Measurements from ENCODE around the gene TSPAN2. TPM values are rescaled to one million over a fixed set of nuclear protein-coding genes. Genes with fewer than 3 reads are reported as not detected.

TSPAN2 gene
- total and polyA plus RNA-seq, 9 donors: 16.3 to 30.6 (median 19.7) TPM

DNA sequence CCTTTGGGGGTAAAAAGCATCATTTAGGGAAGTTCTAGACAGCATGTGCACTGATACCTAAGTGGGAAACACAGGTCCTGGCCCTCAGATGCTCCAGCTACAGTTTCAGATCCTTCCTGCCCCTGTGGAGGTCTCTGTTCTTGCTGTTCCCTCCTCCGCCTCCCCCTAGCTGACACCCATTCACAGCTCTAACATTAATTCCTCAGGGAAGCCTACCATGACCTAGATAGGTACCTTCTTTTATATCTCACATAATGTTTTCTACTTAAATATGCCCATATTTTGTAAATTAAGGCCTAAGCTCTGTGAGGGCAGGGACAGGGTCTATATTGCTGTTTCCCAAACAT lies 11.3 kb downstream of the TSPAN2 start:
- 100% methylated on average over 1 of the region's 1 CpG for WGBS (ENCODE audit: insufficient coverage)
- H3K9me3 ChIP-seq (replicated peaks; ENCODE audit: control insufficient read depth, low read depth, low read length): no peaks in the 10 kb centered on the region
- no peak for DNase-seq
- H3K36me3 ChIP-seq (ENCODE audit: control insufficient read depth, insufficient read depth, low read length): no peaks in the 10 kb centered on the region
- no peak overlapping the region for H3K4me3 ChIP-seq (ENCODE audit: low read length)
- no peak overlapping the region for H3K27ac ChIP-seq (ENCODE audit: low read length)
- no peaks in the 10 kb centered on the region for H3K27me3 ChIP-seq (ENCODE audit: control insufficient read depth, insufficient read depth, low read length)
- H3K4me1 ChIP-seq (ENCODE audit: control insufficient read depth, insufficient read depth, low read length): peaks cover 13% of the 10 kb centered on the region

DNA sequence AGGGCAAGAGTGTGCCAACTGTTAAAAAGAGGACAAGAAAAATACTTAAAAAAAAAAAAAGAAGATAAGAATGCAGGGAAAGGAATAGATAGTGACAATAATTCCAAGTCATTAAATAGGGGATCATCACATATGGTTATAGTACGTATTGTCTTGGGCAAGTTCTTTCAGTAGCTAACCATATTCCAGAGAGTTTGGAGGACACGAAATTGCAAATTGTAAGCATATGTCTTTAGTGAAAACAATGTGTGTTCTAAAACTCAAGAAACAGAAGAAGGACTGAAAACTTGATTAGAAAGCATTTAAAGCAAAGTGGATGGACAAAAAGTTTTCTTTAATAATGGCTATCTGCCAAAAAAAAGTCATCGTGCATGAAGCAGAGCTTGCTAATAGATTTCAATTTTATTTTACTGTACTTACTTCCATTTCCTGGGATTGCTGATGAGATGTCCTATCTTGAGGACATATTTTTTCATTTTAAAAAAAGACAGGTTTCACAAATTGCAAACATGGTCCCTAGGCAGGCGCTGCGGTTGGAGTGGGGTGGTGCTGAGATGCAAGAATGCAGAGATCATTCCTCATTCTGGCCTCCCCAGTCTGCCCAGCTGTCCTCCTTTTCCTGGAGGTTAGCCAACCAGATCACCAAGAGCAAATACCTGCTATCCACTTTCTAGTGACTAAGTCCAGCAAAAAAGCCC lies 11.9 kb downstream of the TSPAN2 start:
- no peaks in the 10 kb centered on the region for H3K36me3 ChIP-seq (ENCODE audit: control insufficient read depth, insufficient read depth, low read length)
- no peak overlapping the region for H3K4me3 ChIP-seq (ENCODE audit: low read length)
- no peak for DNase-seq
- H3K4me1 ChIP-seq (ENCODE audit: control insufficient read depth, insufficient read depth, low read length): peaks cover 13% of the 10 kb centered on the region
- no peak overlapping the region for H3K27ac ChIP-seq (ENCODE audit: low read length)
- H3K9me3 ChIP-seq (replicated peaks; ENCODE audit: control insufficient read depth, low read depth, low read length): no peaks in the 10 kb centered on the region
- no peaks in the 10 kb centered on the region for H3K27me3 ChIP-seq (ENCODE audit: control insufficient read depth, insufficient read depth, low read length)
- WGBS (ENCODE audit: insufficient coverage): no CpG with 5 or more reads among the region's 5 CpGs

DNA sequence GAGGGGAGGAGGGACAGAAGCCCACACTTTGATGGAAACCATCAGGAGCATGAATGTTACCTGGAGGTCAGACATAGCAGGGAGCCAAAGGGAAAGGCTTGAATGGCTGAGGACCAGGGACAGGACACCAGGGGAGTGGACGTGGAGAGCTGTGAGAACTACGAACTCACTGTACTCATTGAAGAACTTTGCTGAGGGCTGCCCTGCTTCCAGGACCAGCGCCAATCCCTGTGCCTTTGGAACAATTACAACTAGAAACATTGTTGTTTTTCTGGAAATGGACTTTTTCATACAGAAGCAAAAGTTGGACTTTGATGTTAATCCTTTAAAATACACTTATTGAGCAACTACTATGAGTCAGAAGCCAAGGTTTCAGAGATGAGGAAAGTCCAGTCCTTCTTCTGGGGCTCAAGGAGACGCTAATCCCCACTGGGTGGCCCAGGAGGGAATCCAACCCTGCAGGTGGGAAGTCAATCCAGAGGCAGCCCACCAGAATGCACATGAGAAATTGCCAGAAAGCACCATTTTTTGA lies 12.9 kb downstream of the TSPAN2 start:
- H3K9me3 ChIP-seq (replicated peaks; ENCODE audit: control insufficient read depth, low read depth, low read length): no peaks in the 10 kb centered on the region
- no peaks in the 10 kb centered on the region for H3K27me3 ChIP-seq (ENCODE audit: control insufficient read depth, insufficient read depth, low read length)
- DNase-seq: no peak
- peaks cover 13% of the 10 kb centered on the region for H3K4me1 ChIP-seq (ENCODE audit: control insufficient read depth, insufficient read depth, low read length)
- WGBS (ENCODE audit: insufficient coverage): 83% methylated on average over 3 of the region's 4 CpGs
- no peak overlapping the region for H3K4me3 ChIP-seq (ENCODE audit: low read length)
- no peak overlapping the region for H3K27ac ChIP-seq (ENCODE audit: low read length)
- H3K36me3 ChIP-seq (ENCODE audit: control insufficient read depth, insufficient read depth, low read length): no peaks in the 10 kb centered on the region

DNA sequence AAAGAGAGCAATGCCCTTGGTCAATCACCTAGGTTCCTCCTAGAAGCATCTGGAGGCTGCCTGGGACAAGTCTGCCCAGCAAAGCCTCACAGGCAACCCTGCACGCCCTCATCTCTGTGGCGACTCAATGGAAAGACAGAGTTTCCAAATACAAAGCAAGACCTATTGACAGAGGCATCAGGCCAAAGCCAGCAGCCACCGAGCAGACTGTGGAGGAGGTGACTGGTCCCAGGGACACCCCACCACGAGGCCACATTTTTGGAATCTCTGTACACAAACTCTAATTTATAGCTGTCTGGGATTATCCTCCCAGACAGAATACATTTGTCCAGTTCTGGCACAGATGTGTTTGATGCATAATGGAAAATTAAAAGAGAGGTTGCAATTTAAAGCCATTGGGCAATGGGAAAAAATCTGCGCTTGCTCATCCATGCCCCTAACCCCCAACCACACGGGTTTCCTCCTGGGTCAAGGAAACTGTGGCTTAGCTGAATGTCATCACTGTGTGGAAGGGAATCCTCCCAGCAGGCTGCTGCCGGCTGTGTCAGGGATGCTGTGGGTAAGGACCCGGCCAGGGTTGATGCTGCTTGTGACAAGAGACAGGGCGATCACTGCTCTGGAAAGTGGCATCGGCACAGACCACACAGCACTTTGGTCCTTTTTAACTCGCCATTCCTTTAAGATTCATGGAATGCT lies 14.3 kb downstream of the TSPAN2 start:
- Histone ChIP-seq H3K4me1 (ENCODE audit: control insufficient read depth, insufficient read depth, low read length) (peaks cover 13% of the 10 kb centered on the region), H3K27me3 (ENCODE audit: control insufficient read depth, insufficient read depth, low read length) (no peaks in the 10 kb centered on the region), H3K9me3 (replicated peaks; ENCODE audit: control insufficient read depth, low read depth, low read length) (no peaks in the 10 kb centered on the region), H3K4me3 (ENCODE audit: low read length) (no peak overlapping the region), H3K27ac (ENCODE audit: low read length) (no peak overlapping the region), H3K36me3 (ENCODE audit: control insufficient read depth, insufficient read depth, low read length) (no peaks in the 10 kb centered on the region)
- WGBS (ENCODE audit: insufficient coverage): 55% methylated on average over 6 of the region's 11 CpGs
- no peak for DNase-seq

DNA sequence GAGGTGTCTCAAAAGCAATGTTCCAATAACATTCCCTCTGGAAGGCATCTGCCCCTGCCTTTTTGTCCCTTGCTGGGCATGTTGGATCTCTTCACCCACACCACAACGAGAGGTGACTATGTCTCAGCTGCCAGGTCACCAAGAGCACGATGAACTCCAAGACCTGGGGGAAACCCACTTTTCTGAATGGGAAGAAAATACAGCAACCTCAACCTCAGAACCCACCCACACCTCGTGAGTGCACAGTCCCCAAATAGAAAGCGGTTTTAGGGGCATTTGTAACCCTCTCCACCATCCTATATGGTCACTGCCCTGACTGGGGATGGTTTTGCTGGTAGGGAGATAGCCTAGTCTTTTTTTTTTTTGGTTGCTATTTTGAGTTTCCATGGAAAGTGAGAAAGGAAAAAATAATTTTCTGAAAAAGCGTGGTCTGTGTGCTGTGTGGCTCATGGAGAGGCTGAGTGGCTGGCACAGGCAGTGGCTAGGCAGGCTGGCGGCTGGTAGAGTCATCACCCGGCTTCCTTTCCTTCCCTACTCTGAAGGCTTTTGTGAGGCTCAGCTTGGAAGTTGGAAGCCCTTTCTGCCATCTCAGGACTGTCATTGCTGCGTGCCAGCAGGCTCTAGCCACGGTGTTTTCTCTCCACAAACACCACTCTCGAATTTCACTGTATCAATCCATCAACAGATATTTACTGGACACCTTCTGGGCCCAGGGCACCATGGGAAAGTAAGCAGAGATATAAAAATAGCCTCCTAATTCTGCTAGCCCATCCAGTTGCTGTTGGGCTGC lies 15.8 kb downstream of the TSPAN2 start:
- H3K36me3 ChIP-seq (ENCODE audit: control insufficient read depth, insufficient read depth, low read length): no peaks in the 10 kb centered on the region
- peak overlapping the region; percentile 78 for H3K27ac ChIP-seq (ENCODE audit: low read length)
- H3K9me3 ChIP-seq (replicated peaks; ENCODE audit: control insufficient read depth, low read depth, low read length): no peaks in the 10 kb centered on the region
- DNase-seq: peak; percentile 66
- 75% methylated on average over 7 of the region's 10 CpGs for WGBS (ENCODE audit: insufficient coverage)
- no peaks in the 10 kb centered on the region for H3K27me3 ChIP-seq (ENCODE audit: control insufficient read depth, insufficient read depth, low read length)
- peaks cover 16% of the 10 kb centered on the region for H3K4me1 ChIP-seq (ENCODE audit: control insufficient read depth, insufficient read depth, low read length)
- H3K4me3 ChIP-seq (ENCODE audit: low read length): no peak overlapping the region

DNA sequence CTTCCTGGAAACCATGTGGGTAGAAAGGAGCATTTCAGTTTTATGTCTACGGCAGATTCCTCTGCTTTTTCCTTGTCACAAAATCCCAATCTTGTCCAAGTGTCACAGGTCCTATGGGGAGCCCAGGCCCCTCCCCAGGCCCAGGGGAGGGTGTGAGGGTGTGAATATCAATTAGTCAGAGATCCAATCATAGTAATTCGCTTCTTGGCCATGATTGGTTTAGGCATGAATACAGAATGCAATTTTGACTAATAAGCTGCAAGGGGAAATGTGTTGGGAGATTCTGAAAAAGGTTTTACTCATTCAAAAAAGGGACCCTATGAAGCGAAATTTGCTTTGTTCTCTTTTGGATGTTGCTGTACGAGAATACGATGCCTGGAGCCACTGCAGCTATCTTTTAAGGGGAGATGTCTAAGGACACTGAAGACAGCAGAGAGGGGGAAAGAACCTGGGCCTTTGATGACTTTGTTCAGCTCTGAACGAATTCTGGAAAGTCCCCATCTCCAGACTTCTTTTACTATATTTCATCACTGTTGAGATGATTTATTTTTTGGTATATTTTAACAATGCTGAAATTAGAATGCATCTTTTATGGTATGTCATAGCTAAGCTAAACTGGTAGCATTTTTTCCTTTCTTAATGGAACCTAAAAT lies 18.2 kb downstream of the TSPAN2 start:
- 80% methylated on average over 3 of the region's 6 CpGs for WGBS (ENCODE audit: insufficient coverage)
- Histone ChIP-seq H3K27me3 (ENCODE audit: control insufficient read depth, insufficient read depth, low read length) (no peaks in the 10 kb centered on the region), H3K9me3 (replicated peaks; ENCODE audit: control insufficient read depth, low read depth, low read length) (no peaks in the 10 kb centered on the region), H3K36me3 (ENCODE audit: control insufficient read depth, insufficient read depth, low read length) (no peaks in the 10 kb centered on the region), H3K27ac (ENCODE audit: low read length) (no peak overlapping the region), H3K4me3 (ENCODE audit: low read length) (no peak overlapping the region), H3K4me1 (ENCODE audit: control insufficient read depth, insufficient read depth, low read length) (peaks cover 20% of the 10 kb centered on the region)
- no peak for DNase-seq

DNA sequence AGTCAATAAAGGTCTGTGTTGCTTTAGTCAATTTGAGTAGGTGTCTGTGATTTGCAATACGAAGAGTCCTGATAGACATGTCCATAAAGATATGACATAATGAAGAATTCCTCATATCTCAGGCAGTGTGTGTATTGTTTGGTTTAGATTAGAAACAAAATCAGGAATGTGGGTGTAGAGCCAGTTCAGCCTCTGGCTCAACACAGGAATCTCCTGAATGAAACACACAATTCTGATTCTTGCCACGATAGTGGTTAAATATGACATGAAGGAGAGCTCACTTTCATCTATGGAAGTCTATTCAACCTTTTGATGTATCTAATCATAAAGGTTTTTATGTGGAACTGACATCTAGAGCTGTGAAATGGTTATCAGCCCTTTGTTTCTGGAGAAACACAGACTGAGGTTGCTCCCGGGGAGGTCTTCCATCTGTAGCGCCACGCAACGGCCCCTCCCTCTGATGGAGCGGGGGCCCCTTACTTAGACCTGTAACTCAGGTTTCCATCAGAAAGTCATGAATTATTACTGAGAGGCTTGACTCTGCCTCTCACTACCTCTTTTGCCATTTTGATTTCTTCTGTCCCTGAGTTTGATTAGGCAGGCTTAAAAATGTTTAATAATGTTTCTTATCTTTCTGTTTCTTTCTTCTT lies 19.5 kb downstream of the TSPAN2 start:
- Histone ChIP-seq H3K27me3 (ENCODE audit: control insufficient read depth, insufficient read depth, low read length) (no peaks in the 10 kb centered on the region), H3K27ac (ENCODE audit: low read length) (no peak overlapping the region), H3K36me3 (ENCODE audit: control insufficient read depth, insufficient read depth, low read length) (no peaks in the 10 kb centered on the region), H3K4me3 (ENCODE audit: low read length) (no peak overlapping the region), H3K4me1 (ENCODE audit: control insufficient read depth, insufficient read depth, low read length) (peaks cover 20% of the 10 kb centered on the region), H3K9me3 (replicated peaks; ENCODE audit: control insufficient read depth, low read depth, low read length) (no peaks in the 10 kb centered on the region)
- DNase-seq: no peak
- no CpG with 5 or more reads among the region's 7 CpGs for WGBS (ENCODE audit: insufficient coverage)

DNA sequence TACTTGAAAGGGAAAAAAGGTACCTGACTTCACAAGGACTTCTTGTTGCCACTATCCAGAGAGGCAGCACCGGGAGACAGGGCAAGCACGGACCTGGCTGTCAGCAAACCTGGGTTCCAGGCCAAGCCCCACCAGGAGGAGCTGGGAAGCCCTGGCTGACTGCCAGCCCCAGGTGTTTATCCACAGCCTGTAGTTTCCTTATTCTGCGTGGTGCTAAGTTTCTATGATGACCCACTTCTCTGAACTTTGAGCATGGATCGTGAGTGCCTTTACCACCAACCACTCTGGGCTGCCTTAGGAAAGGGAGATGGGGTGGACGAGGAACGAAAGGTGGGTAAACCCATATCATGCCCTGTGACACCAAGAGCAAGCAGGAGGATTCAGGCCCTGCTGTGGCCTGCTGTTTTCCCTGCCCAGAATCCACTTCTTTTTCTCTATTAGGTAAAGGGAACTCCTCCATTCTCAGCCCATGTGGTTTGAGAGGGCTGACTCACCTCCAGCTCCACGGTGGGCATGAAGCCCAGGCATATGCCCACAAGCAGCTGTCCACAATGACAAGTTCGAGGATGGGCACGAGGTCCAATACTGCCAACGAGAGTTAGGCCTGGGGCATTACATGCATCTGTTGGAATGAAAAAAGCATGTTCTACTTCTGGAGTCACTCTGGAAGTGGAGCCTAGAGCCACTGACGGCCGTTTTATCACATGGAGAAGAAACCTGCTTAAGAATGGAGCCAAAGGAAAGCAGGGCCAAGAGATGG lies 20.3 kb downstream of the TSPAN2 start:
- H3K27me3 ChIP-seq (ENCODE audit: control insufficient read depth, insufficient read depth, low read length): no peaks in the 10 kb centered on the region
- H3K9me3 ChIP-seq (replicated peaks; ENCODE audit: control insufficient read depth, low read depth, low read length): no peaks in the 10 kb centered on the region
- H3K4me1 ChIP-seq (ENCODE audit: control insufficient read depth, insufficient read depth, low read length): peaks cover 16% of the 10 kb centered on the region
- no peak overlapping the region for H3K27ac ChIP-seq (ENCODE audit: low read length)
- H3K4me3 ChIP-seq (ENCODE audit: low read length): no peak overlapping the region
- no peaks in the 10 kb centered on the region for H3K36me3 ChIP-seq (ENCODE audit: control insufficient read depth, insufficient read depth, low read length)
- DNase-seq: no peak
- 77% methylated on average over 6 of the region's 12 CpGs for WGBS (ENCODE audit: insufficient coverage)

DNA sequence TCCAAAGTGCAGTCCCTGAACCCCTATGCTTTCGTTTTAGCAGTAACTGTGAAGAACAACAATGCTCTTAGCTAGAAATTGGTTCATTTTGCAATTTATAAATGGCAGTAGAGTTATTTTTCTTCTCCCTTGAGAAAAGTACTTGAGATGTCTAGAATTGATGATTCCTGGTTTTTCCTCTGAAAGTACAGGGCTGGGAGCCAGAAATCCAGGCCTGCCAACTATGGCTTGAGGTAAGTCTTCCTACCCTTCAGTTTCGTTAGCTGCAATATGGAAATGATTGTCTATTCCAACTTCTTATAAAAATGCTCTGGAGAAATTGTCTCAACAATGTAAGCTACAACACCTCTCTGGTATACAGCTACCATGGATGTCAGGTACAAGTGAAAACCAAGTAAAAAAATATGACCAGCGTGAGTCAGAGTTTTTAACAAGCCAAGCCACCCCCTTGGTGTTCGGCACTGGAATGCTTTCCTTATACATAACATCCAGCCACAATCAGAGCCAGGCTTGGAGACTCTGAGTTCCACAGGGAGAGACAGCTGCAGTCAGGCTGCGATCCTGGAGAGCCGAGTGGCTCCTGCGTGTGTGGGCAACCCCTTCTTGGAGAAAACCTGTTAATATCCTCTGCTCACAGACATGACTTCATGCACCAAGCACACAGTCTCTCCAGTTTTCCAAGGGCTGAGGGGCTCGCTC lies 22.0 kb downstream of the TSPAN2 start:
- H3K4me1 ChIP-seq (ENCODE audit: control insufficient read depth, insufficient read depth, low read length): peaks cover 7% of the 10 kb centered on the region
- WGBS (ENCODE audit: insufficient coverage): 15% methylated on average over 2 of the region's 8 CpGs
- no peaks in the 10 kb centered on the region for H3K36me3 ChIP-seq (ENCODE audit: control insufficient read depth, insufficient read depth, low read length)
- no peak for DNase-seq
- H3K9me3 ChIP-seq (replicated peaks; ENCODE audit: control insufficient read depth, low read depth, low read length): no peaks in the 10 kb centered on the region
- H3K27ac ChIP-seq (ENCODE audit: low read length): no peak overlapping the region
- H3K4me3 ChIP-seq (ENCODE audit: low read length): no peak overlapping the region
- H3K27me3 ChIP-seq (ENCODE audit: control insufficient read depth, insufficient read depth, low read length): no peaks in the 10 kb centered on the region

Data from muscle of leg (tissue), 11 donors.